H1 (cell line): Measurements from ENCODE around the gene DISP3. TPM values are rescaled to one million over a fixed set of nuclear protein-coding genes. Genes with fewer than 3 reads are reported as not detected.

Experiments
- CTCF ChIA-PET: fragments of 300-600 bp; sonication (Branson Sonifier 250); formaldehyde crosslinking; loops from one replicate; lab custom pipeline; 2021; ENCODE audit not compliant: partially characterized antibody; lab: Charles Lee
- POLR2A ChIA-PET: fragments of 300-600 bp; sonication (Branson Sonifier 250); formaldehyde crosslinking; loops from one replicate; lab custom pipeline; 2021; ENCODE audit warnings: inconsistent platforms; ENCODE audit not compliant: partially characterized antibody; lab: Charles Lee
- DNase-seq, 2 experiments: peaks; one replicate each; pipeline versions ENCODE4 v3.0.0 to v3.0.0-alpha.2; 2010 to 2022; ENCODE audit warnings: low spot score in 2 of 2, low read depth in 1 of 2, mixed read lengths in 1 of 2
- FAIRE-seq: peaks from 2 replicates; lab custom pipeline; 2011; peaks lifted over from hg19 to GRCh38; lab: Jason Lieb, UNC
- H2AFZ ChIP-seq: 2 replicates; pipeline ENCODE4 v1.8.1; 2012; ENCODE audit warnings: low read length, inconsistent platforms
- H2AK5ac ChIP-seq: 2 replicates; pipeline ENCODE4 v1.6.1; 2013; ENCODE audit warnings: low read depth, low read length
- H2BK120ac ChIP-seq: replicated peaks from 2 replicates; pipeline ENCODE3; 2013; ENCODE audit warnings: low read depth, low read length, inconsistent platforms
- H2BK12ac ChIP-seq: 2 replicates; pipeline ENCODE4 v1.6.1; 2013; ENCODE audit warnings: low read depth, low read length
- H2BK15ac ChIP-seq: 2 replicates; pipeline ENCODE4 v1.6.1; 2013; ENCODE audit warnings: low read length
- H2BK20ac ChIP-seq: 2 replicates; pipeline ENCODE4 v1.6.1; 2013; ENCODE audit warnings: low read length
- H2BK5ac ChIP-seq: 2 replicates; pipeline ENCODE4 v1.6.1; 2013; ENCODE audit warnings: low read depth, low read length
- H3K14ac ChIP-seq: 2 replicates; pipeline ENCODE4 v1.6.1; 2013; ENCODE audit warnings: inconsistent platforms; ENCODE audit not compliant: insufficient read length
- H3K18ac ChIP-seq: 2 replicates; pipeline ENCODE4 v1.6.1; 2013; ENCODE audit warnings: low read length; ENCODE audit errors: extremely low read depth
- H3K23ac ChIP-seq: 2 replicates; pipeline ENCODE4 v1.6.1; 2013; ENCODE audit warnings: inconsistent platforms; ENCODE audit not compliant: insufficient read length
- H3K23me2 ChIP-seq: 2 replicates; pipeline ENCODE4 v1.6.1; 2013; ENCODE audit warnings: low read depth, low read length
- H3K27ac ChIP-seq: 2 replicates; pipeline ENCODE4 v1.6.1; 2011; ENCODE audit warnings: low read depth, low read length, inconsistent platforms
- H3K27me3 ChIP-seq, 4 experiments: replicated peaks in 1 of 4; 1 replicate in 1 of 4; 2 replicates in 3 of 4; pipeline versions ENCODE4 v1.6.1 to v1.8.1; 2011 to 2013; ENCODE audit warnings: low read length in 3 of 4, mild to moderate bottlenecking in 3 of 4, inconsistent platforms in 2 of 4, mixed read lengths in 2 of 4, moderate library complexity in 1 of 4; ENCODE audit not compliant: control insufficient read depth in 3 of 4, insufficient read depth in 3 of 4; ENCODE audit errors: extremely low read depth in 1 of 4
- H3K36me3 ChIP-seq, 4 experiments: 2 replicates each; pipeline versions ENCODE4 v1.6.1 to v1.8.1; 2011 to 2013; ENCODE audit warnings: mild to moderate bottlenecking in 4 of 4, low read length in 3 of 4, moderate library complexity in 2 of 4, control low read depth in 1 of 4, inconsistent platforms in 1 of 4; ENCODE audit not compliant: insufficient read depth in 4 of 4, control insufficient read depth in 2 of 4
- H3K4ac ChIP-seq: replicated peaks from 2 replicates; pipeline ENCODE3; 2013; ENCODE audit warnings: low read length, low read depth, mixed read lengths, inconsistent platforms; ENCODE audit not compliant: insufficient read length
- H3K4me1 ChIP-seq, 4 experiments: replicated peaks in 1 of 4; 1 replicate in 1 of 4; 2 replicates in 3 of 4; pipeline versions ENCODE4 v1.6.1 to v1.8.1; 2011 to 2013; ENCODE audit warnings: low read length in 3 of 4, inconsistent platforms in 2 of 4, mixed read lengths in 1 of 4; ENCODE audit not compliant: insufficient read depth in 4 of 4, control insufficient read depth in 3 of 4
- H3K4me2 ChIP-seq, 2 experiments: 2 replicates each; pipeline versions ENCODE4 v1.6.1 to v1.8.1; 2011 to 2013; ENCODE audit warnings: low read depth in 2 of 2, low read length in 2 of 2, control low read depth in 1 of 2, inconsistent platforms in 1 of 2, mild to moderate bottlenecking in 1 of 2; ENCODE audit not compliant: insufficient read depth in 1 of 2
- H3K4me3 ChIP-seq, 4 experiments: fragments of 200-600, 300-600 bp in 1 of 4; sonication (generic), shearing (Covaris generic), sonication (Bioruptor Twin) in 1 of 4; 2 replicates each; pipeline versions ENCODE4 v1.5.1 to v1.8.1; 2011 to 2016; ENCODE audit warnings: low read length in 4 of 4, low read depth in 3 of 4, control low read depth in 2 of 4, inconsistent platforms in 2 of 4, mild to moderate bottlenecking in 2 of 4, mixed read lengths in 1 of 4, moderate library complexity in 1 of 4; ENCODE audit not compliant: insufficient read depth in 2 of 4; ENCODE audit errors: extremely low read depth in 1 of 4
- H3K56ac ChIP-seq: replicated peaks from 2 replicates; pipeline ENCODE3; 2013; ENCODE audit warnings: low read depth, mild to moderate bottlenecking, mixed read lengths, low read length, inconsistent platforms; ENCODE audit not compliant: insufficient read length
- H3K79me1 ChIP-seq: 2 replicates; pipeline ENCODE4 v1.6.1; 2013; ENCODE audit warnings: low read depth, low read length, control low read depth
- H3K79me2 ChIP-seq, 2 experiments: 2 replicates each; pipeline versions ENCODE4 v1.6.1 to v1.8.1; 2012 to 2013; ENCODE audit warnings: low read length in 2 of 2, mild to moderate bottlenecking in 2 of 2, inconsistent platforms in 1 of 2; ENCODE audit not compliant: insufficient read depth in 2 of 2, control insufficient read depth in 1 of 2
- H3K9ac ChIP-seq, 4 experiments: replicated peaks in 1 of 4; 1 replicate in 1 of 4; 2 replicates in 3 of 4; pipeline versions ENCODE4 v1.6.1 to v1.8.1; 2011 to 2013; ENCODE audit warnings: low read depth in 3 of 4, low read length in 3 of 4, control low read depth in 2 of 4, mild to moderate bottlenecking in 2 of 4, moderate library complexity in 2 of 4, inconsistent platforms in 1 of 4; ENCODE audit errors: extremely low read depth in 1 of 4
- H3K9me3 ChIP-seq, 2 experiments: 2 replicates each; pipeline versions ENCODE4 v1.6.1 to v1.8.1; 2012 to 2013; ENCODE audit warnings: mild to moderate bottlenecking in 2 of 2, moderate library complexity in 2 of 2, control low read depth in 1 of 2, inconsistent platforms in 1 of 2, low read depth in 1 of 2, low read length in 1 of 2, mixed read lengths in 1 of 2; ENCODE audit not compliant: insufficient read depth in 2 of 2
- H4K20me1 ChIP-seq, 2 experiments: replicated peaks in 1 of 2; 2 replicates each; pipeline versions ENCODE3 to v1.8.1; 2011 to 2013; ENCODE audit warnings: inconsistent platforms in 2 of 2, low read length in 2 of 2, mild to moderate bottlenecking in 1 of 2; ENCODE audit not compliant: insufficient read depth in 2 of 2, control insufficient read depth in 1 of 2
- H4K5ac ChIP-seq: 2 replicates; pipeline ENCODE4 v1.6.1; 2013; ENCODE audit warnings: low read length, low read depth, mixed read lengths, inconsistent platforms; ENCODE audit not compliant: insufficient read length
- H4K8ac ChIP-seq: 2 replicates; pipeline ENCODE4 v1.8.0; 2013; ENCODE audit warnings: mild to moderate bottlenecking, moderate library complexity, low read length, inconsistent platforms; ENCODE audit not compliant: insufficient read depth; ENCODE audit errors: extremely low read depth
- H4K91ac ChIP-seq: replicated peaks from 2 replicates; pipeline ENCODE3; 2013; ENCODE audit warnings: low read length, mixed read lengths, inconsistent platforms; ENCODE audit not compliant: insufficient read length
- GTF2F1 ChIP-seq: IDR thresholded peaks from 2 replicates; pipeline ENCODE4 v1.6.1; 2012; ENCODE audit warnings: low read depth, low read length, improper control_type of control experiment, borderline replicate concordance
- POLR2AphosphoS5 ChIP-seq: IDR thresholded peaks from 2 replicates; pipeline ENCODE4 v1.6.1; 2011; ENCODE audit warnings: low read depth, low read length
- WGBS, 2 experiments: shearing (Covaris generic) in 1 of 2; methylation state at CpG; one replicate each; pipeline versions ENCODE4 v1.1.6 to v1.1.7; 2013 to 2015; ENCODE audit warnings: low lambda C conversion rate in 2 of 2, mixed read lengths in 2 of 2, inconsistent platforms in 1 of 2, low coverage in 1 of 2, missing lambda C conversion rate in 1 of 2; ENCODE audit not compliant: insufficient replicate concordance in 2 of 2, insufficient coverage in 1 of 2, insufficient read length in 1 of 2; ENCODE audit errors: extremely low coverage in 1 of 2, missing lambda C conversion rate in 1 of 2; 5-methylcytosine and 5-hydroxymethylcytosine counted together
- polyA plus RNA-seq, 7 experiments: library from polyadenylated mRNA; depleted of rRNA in 3 of 7; stranded (reverse) in 5 of 7; unstranded in 2 of 7; fragments of >200 nt in 5 of 7; fragments of 200-250 nt in 2 of 7; gene quantifications; 1 replicate in 5 of 7; 2 replicates in 1 of 7; 4 replicates in 1 of 7; pipeline versions ENCODE4 v1.2.1 to v1.2.3, GENCODE V29; 2011 to 2013; ENCODE audit warnings: missing spikeins in 2 of 7, mixed read lengths in 2 of 7
- total RNA-seq: library from RNA; stranded (reverse); fragmentation: NEBNext Ultra II Directional; extraction: Animal tissue kit (Norgen Biotek cat#: 25700); gene quantifications from 2 replicates; pipeline ENCODE4 v1.2.1, GENCODE V29; 2021

The DISP3 gene
- total and polyA plus RNA-seq, 2 of the 8 experiments (the other 6 are each of a cell fraction or from before 2014, with no cell fraction given): 3.4 to 4.6 TPM

DNA sequence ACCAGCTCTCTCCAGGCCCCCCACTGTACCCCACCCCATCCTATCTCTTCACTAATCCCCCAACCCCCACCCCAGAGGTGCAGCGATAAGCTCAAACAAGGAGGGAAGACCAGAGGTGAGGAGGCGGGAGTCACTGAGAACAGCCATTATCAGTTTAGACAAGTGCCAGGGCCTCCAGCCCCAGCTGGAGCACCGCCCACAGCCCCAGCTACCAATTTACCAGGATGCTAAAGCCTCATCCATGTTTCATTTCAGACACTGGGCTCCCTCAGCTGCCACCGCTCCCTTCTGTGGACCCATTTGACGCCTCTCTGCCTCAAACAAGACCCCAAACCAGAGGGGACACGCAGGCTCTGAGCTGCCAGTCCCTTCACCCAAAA is 80.6 kb downstream of the DISP3 start:
- H2AK5ac ChIP-seq: no peak overlapping the region
- CTCF ChIA-PET: interaction anchor here (1.1 to 5.6 kb wide), 5 partner anchors 12 to 90 kb away, joined by 3 to 44 read pairs (median 3); partner anchors contain the start of gene DISP3
- TF ChIP-seq POLR2AphosphoS5: no peak
- no peak for TF ChIP-seq GTF2F1

More for the DNA sequence above, 80.6 kb downstream of the DISP3 start:
- 72% methylated on average over 6 of the region's 6 CpGs; no CpG with 5 or more reads in 1 of the 2 experiments for WGBS, 2 experiments
- H3K9ac ChIP-seq: no peak overlapping the region
- H3K18ac ChIP-seq: no peak overlapping the region
- no peak overlapping the region for H2BK12ac ChIP-seq
- no peak overlapping the region for H2BK15ac ChIP-seq
- H3K27me3 ChIP-seq: peaks cover 0 to 3% (median 0%) of the 10 kb centered on the region in 4 experiments; a peak in 2 of 7 replicates
- H2AFZ ChIP-seq: no peak overlapping the region
- H3K9me3 ChIP-seq: no peaks in the 10 kb centered on the region
- H3K27ac ChIP-seq: no peak overlapping the region
- no peak overlapping the region for H3K4me2 ChIP-seq
- POLR2A ChIA-PET: no interaction called here
- DNase-seq: no peak
- H3K14ac ChIP-seq: no peak overlapping the region
- H2BK5ac ChIP-seq: no peak overlapping the region
- H3K79me1 ChIP-seq: no peaks in the 10 kb centered on the region
- no peak overlapping the region for H4K91ac ChIP-seq
- no peaks in the 10 kb centered on the region for H3K36me3 ChIP-seq
- no peaks in the 10 kb centered on the region for H3K23me2 ChIP-seq
- no peak overlapping the region for H3K56ac ChIP-seq
- H4K8ac ChIP-seq: no peak overlapping the region
- H3K23ac ChIP-seq: no peak overlapping the region
- H2BK20ac ChIP-seq: no peak overlapping the region
- no peaks in the 10 kb centered on the region for H4K20me1 ChIP-seq
- H4K5ac ChIP-seq: no peak overlapping the region
- H3K4ac ChIP-seq: no peak overlapping the region
- FAIRE-seq: no peak
- H3K4me3 ChIP-seq: no peak overlapping the region
- H3K4me1 ChIP-seq: peaks cover 0 to 10% (median 2%) of the 10 kb centered on the region in 4 experiments; a peak in 5 of 7 replicates
- no peak overlapping the region for H2BK120ac ChIP-seq
- no peaks in the 10 kb centered on the region for H3K79me2 ChIP-seq
